MM.1S (cell line): ENCODE results near the gene BTG4.
A peak's percentile ranks its signal among the peaks of the same experiment; 100 is the strongest.

Experiments used
- DNase-seq: peaks from one replicate; pipeline ENCODE4 v3.0.0-alpha.2; 2015
- H2AFZ ChIP-seq: fragments of 300-600 bp; sonication (generic); 2 replicates; pipeline ENCODE4 v1.6.0; 2016; ENCODE audit warnings: antibody characterized with exemption, low read length
- H3F3A ChIP-seq: fragments of 300-600 bp; sonication (generic); 2 replicates; pipeline ENCODE4 v1.6.1; 2016; ENCODE audit warnings: mild to moderate bottlenecking, antibody characterized with exemption, low read length, moderate library complexity, mixed read lengths; ENCODE audit not compliant: insufficient read depth
- H3K27ac ChIP-seq: fragments of 300-600 bp; sonication (generic); 2 replicates; pipeline ENCODE4 v1.5.1; 2016; ENCODE audit warnings: mild to moderate bottlenecking, low read length
- H3K27me3 ChIP-seq: fragments of 300-600 bp; sonication (generic); replicated peaks from 2 replicates; pipeline ENCODE4 v1.6.0; 2016; ENCODE audit warnings: low read length; ENCODE audit not compliant: insufficient read depth
- H3K36me3 ChIP-seq: fragments of 300-600 bp; sonication (generic); replicated peaks from 2 replicates; pipeline ENCODE4 v1.6.1; 2016; ENCODE audit warnings: mild to moderate bottlenecking, low read length, mixed read lengths; ENCODE audit not compliant: insufficient read depth
- H3K4me1 ChIP-seq: fragments of 300-600 bp; sonication (generic); 2 replicates; pipeline ENCODE4 v1.6.1; 2016; ENCODE audit warnings: low read length, mixed read lengths
- H3K4me2 ChIP-seq: fragments of 300-600 bp; sonication (generic); 2 replicates; pipeline ENCODE4 v1.6.0; 2016; ENCODE audit warnings: low read depth, low read length
- H3K4me3 ChIP-seq: fragments of 300-600 bp; sonication (generic); 2 replicates; pipeline ENCODE4 v1.5.1; 2016; ENCODE audit warnings: low read length, mixed read lengths
- H3K79me2 ChIP-seq: fragments of 300-600 bp; sonication (generic); 2 replicates; pipeline ENCODE4 v1.6.1; 2016; ENCODE audit warnings: mixed run types, low read length, mixed read lengths
- H3K9ac ChIP-seq: fragments of 300-600 bp; sonication (generic); 2 replicates; pipeline ENCODE4 v1.6.1; 2016; ENCODE audit warnings: low read length, mixed read lengths
- H3K9me2 ChIP-seq: fragments of 300-600 bp; sonication (generic); replicated peaks from 2 replicates; pipeline ENCODE4 v1.6.1; 2016; ENCODE audit warnings: mild to moderate bottlenecking, low read length, mixed read lengths; ENCODE audit not compliant: insufficient read depth
- H3K9me3 ChIP-seq: fragments of 300-600 bp; sonication (generic); replicated peaks from 2 replicates; pipeline ENCODE4 v1.6.1; 2016; ENCODE audit warnings: mild to moderate bottlenecking, low read length, mixed read lengths; ENCODE audit not compliant: insufficient read depth
- H4K20me1 ChIP-seq: fragments of 300-600 bp; sonication (generic); 2 replicates; pipeline ENCODE4 v1.6.1; 2016; ENCODE audit warnings: mild to moderate bottlenecking, low read length, moderate library complexity, mixed read lengths; ENCODE audit not compliant: insufficient read depth
- CTCF ChIP-seq: fragments of 300-600 bp; sonication (generic); IDR thresholded peaks from 2 replicates; pipeline ENCODE4 v1.5.1; 2016; ENCODE audit warnings: antibody characterized with exemption, low read length, mixed read lengths
- EZH2 ChIP-seq: fragments of 300-600 bp; sonication (generic); optimal IDR thresholded peaks from 2 replicates; pipeline ENCODE3; 2017; ENCODE audit warnings: low read depth, mild to moderate bottlenecking, antibody characterized with exemption, low read length, mixed read lengths
- EZH2phosphoT487 ChIP-seq: fragments of 300-600 bp; sonication (generic); IDR thresholded peaks from 2 replicates; pipeline ENCODE4 v1.6.1; 2018; ENCODE audit warnings: antibody characterized with exemption, low read length

BTG4 gene

GRCh38 chr11:111445586-111445985 is 66.6 kb downstream of the BTG4 start:
- no peaks in the 10 kb centered on the region for H4K20me1 ChIP-seq
- H3K4me3 ChIP-seq = no peak overlapping the region
- no peak overlapping the region for H3K9ac ChIP-seq
- no peak for DNase-seq
- peaks cover 44% of the 10 kb centered on the region for H3K4me1 ChIP-seq
- H3K27ac ChIP-seq = no peak overlapping the region
- no peak overlapping the region for H3K4me2 ChIP-seq
- no peaks in the 10 kb centered on the region for H3K27me3 ChIP-seq
- H3K9me2 ChIP-seq = no peaks in the 10 kb centered on the region
- peaks cover 3% of the 10 kb centered on the region for H3F3A ChIP-seq
- H3K79me2 ChIP-seq = no peaks in the 10 kb centered on the region
- no peak for TF ChIP-seq EZH2
- TF ChIP-seq EZH2phosphoT487 = no peak
- no peak for TF ChIP-seq CTCF
- 0 out of 2 replicates have a peak overlapping the region, but pooled peaks have one; percentile 34 for H2AFZ ChIP-seq
- H3K36me3 ChIP-seq = no peaks in the 10 kb centered on the region
- no peaks in the 10 kb centered on the region for H3K9me3 ChIP-seq
